ENCODE data around the gene GUCA1A.
"Not testable (repeated sequence)": the region's sequence is repeated elsewhere in the genome, so short reads cannot be mapped to it uniquely, and the experiment has no call there.

Gene GUCA1A

DNA sequence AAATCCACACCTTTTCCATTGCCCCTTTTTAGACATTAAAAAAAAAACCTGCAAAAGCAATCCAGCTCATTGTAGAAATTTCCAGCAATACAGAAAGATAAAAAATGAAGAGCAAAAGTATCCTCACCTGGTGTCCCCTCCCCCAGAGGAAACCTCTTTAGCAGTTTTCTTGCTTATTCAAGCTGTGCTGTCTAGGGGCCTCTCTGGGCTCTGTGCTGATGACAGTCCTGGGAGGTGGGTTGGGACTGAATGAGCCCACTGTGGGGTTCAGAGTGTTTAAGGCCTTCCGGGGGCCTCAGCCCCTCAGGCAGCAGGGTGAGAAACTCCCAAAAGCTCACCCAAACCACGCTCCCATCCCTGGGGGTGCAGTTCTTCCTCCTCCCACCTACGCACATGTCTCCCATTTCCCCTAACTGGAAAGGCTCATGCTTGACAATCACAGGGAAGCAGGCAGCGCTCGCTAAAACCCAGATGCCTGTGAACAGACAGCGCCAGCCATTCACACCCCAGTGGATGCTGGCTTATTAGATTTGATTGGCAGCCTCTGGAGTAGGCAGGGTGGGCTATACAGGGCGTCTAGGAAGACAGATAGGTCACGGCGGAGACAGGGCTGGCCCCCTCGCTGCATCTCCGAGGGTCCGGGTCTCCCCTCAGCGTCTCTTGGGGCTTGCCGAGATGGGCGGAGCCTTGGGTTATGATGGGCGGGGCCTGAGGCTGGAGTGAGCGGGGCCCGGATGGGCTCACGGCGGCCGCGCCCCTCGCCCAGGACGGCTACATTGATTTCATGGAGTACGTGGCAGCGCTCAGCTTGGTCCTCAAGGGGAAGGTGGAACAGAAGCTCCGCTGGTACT, 4.6 kb downstream of the GUCA1A start:
- no peak for DNase-seq (ENCODE audit: low read depth in 2 of 2)

- DNase-seq (ENCODE audit: low read depth in 2 of 2): no peak
These were observed 6.2 kb downstream of the GUCA1A start for GRCh38 chr6:42179261-42179944.

- DNase-seq (ENCODE audit: low read depth in 2 of 2): no peak
These were observed 6.8 kb downstream of the GUCA1A start for GRCh38 chr6:42179945-42180313.

DNA sequence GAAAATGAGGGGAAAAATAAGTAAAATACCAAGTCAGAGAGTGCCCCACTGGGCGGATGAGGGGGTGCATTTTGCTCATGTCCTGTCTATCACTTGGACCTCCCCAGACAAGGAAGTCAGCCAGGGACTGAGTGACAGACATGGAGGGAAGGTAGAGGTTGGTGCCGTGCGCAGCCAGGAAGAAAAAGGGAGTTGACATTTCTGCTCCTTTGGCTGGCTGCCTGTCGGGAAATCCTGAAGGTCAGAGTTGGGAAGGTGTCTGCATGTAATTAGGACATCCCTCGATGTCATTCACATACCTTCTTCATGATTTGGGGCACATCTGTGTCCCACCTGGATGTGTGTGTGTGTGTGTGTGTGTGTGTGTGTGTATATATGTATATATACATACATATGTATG, 8.9 kb downstream of the GUCA1A start:
- DNase-seq (ENCODE audit: low read depth in 2 of 2): no peak

DNA sequence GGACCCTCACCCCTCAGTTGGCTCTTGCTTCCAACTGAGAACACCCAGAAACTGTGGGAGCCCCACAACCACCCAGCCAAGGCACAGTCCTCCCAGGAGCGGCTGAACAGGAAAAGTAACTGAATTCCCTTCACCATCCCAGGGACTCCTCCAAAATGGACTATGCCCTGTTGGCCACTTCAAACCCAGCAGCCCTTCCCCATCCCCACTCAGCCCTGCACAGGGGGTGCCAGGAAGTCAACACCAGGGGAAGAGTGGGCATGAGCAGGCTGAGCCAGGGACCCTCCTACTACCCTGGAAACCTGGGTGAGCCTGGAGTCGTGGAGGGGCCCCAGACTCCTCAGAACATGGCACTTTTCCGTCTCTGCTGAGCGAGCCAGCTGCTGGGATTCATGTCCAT, 11.3 kb downstream of the GUCA1A start:
- no peak for DNase-seq (ENCODE audit: low read depth in 2 of 2)

DNA sequence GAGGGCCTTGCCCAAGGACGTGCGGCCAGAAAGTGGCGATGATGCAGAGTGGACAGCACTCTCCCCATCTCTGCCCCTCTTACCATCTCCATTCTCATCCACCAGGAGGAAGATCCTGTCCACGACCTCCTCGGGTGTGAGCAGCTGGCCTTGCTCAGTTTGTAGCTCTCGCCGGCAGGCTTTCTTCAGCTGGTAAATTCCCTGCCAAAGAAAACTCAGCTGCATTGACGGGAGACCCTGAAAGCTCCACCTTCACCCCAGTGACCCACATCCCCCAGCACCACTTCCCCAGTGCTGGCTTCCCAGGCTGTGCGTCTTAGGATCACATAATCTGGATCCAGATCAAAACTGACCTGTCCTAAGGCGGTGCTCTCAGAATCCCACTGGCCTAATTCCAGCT, 12.4 kb downstream of the GUCA1A start:
- DNase-seq (ENCODE audit: low read depth in 2 of 2): no peak

DNA sequence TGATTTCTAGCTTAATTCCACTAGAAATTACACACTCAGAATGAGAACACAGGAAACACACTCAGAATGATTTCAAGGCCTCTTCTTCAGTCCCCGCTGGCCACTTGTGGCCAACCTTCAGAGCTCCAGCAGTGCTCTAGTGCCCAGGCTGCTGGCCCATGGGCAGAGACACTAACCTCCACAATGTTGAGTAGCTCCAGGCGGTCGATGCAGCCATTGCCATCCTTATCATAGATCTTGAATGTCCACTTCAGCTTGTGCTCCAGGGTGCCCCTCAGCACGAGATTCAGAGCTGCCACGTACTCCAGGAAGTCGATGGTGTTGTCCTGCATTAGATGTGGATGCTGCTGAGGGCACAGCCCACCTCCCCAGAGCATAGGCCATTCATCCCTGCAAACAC, 15.2 kb downstream of the GUCA1A start:
- DNase-seq (ENCODE audit: low read depth in 2 of 2): no peak

- DNase-seq (ENCODE audit: low read depth in 2 of 2): no peak
These were observed 17.5 kb downstream of the GUCA1A start for GRCh38 chr6:42190554-42191183.

DNA sequence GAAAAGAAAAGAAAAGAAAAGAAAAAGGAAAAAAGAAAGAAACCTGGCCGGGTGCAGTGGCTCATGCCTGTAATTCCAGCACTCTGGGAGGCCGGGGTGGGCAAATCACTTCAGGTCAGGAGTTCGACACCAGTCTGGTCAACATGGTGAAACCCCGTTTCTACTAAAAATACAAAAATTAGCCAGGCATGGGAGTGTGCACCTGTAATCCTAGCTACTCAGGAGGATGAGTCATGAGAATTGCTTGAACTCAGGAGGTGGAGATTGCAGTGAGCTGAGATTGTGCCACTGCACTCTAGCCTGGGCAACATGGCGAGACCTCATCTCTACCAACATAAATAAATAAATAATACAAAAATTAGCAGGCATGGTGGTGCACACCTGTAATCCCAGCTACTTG, 19.2 kb downstream of the GUCA1A start:
- not testable (repeated sequence) for DNase-seq (ENCODE audit: low read depth in 2 of 2)

- no peak for DNase-seq (ENCODE audit: low read depth in 2 of 2)
These were observed 20.3 kb downstream of the GUCA1A start for GRCh38 chr6:42193491-42193894.

- DNase-seq (ENCODE audit: low read depth in 2 of 2): no peak
These were observed 20.9 kb downstream of the GUCA1A start for GRCh38 chr6:42194056-42194455.

GRCh38 chr6:42195415-42195814, 22.3 kb downstream of the GUCA1A start:
- DNase-seq (ENCODE audit: low read depth in 2 of 2): no peak

- no peak for DNase-seq (ENCODE audit: low read depth in 2 of 2)
These were observed 24.6 kb downstream of the GUCA1A start for GRCh38 chr6:42197555-42198362.

- no peak for DNase-seq (ENCODE audit: low read depth in 2 of 2)
These were observed 26.2 kb downstream of the GUCA1A start for GRCh38 chr6:42199106-42199981.

GRCh38 chr6:42200035-42200434, 26.9 kb downstream of the GUCA1A start:
- DNase-seq (ENCODE audit: low read depth in 2 of 2): no peak

GRCh38 chr6:42201382-42201781, 28.2 kb downstream of the GUCA1A start:
- DNase-seq (ENCODE audit: low read depth in 2 of 2): no peak

GRCh38 chr6:42202131-42202915, 29.2 kb downstream of the GUCA1A start:
- DNase-seq (ENCODE audit: low read depth in 2 of 2): not testable (repeated sequence)

DNA sequence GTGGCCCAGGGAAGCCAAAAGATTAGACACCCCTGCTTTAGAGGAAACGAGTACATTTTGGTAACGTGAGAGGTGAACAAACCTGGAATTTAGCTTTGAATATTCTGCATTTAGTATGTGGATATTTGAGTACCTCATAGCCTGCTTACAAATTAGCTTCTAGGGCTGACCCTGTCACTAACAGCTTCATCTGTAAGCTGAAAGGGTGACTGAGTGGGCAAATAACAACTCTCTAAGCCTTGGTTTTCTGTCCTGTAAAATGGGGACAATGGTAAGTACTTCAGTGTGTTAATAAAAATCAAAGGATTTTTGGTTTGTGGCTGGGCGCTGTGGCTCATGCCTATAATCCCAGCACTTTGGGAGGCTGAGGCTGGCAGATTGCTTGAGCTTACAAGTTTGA, 30.0 kb downstream of the GUCA1A start:
- DNase-seq (ENCODE audit: low read depth in 2 of 2): no peak

DNA sequence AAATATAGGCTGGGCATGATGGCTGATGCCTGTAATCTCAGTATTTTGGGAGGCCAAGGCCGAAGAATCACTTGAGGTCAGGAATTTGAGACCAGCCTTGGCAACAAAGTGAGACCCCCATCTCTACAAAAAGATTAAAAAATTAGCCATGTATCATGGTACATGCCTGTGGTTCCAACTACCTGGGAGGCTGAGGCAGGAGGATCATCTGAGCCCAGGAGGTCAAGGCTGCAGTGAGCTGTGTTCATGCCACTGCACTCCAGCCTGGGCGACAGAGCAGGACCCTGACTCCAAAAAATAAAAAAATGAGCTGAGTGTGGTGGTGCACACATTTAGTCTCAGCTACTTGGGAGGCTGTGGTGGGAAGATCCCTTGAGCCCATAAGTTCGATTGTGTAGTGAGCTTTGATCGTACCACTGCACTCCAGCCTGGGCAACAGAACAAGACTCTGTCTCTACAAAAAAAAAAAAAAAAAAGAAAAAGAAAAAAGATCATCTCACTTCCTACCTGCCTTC, 31.7 kb downstream of the GUCA1A start:
- no peak for DNase-seq (ENCODE audit: low read depth in 2 of 2)

GRCh38 chr6:42207559-42207958, 34.4 kb downstream of the GUCA1A start:
- not testable (repeated sequence) for DNase-seq (ENCODE audit: low read depth in 2 of 2)

All from stimulated activated CD8-positive, alpha-beta memory T cell treated with anti-CD3 and anti-CD28 coated beads, Interleukin-15, amount 100 ng/mL, for 4 hours (primary cell).